GM19455 (cell line): ENCODE data around the gene TAS2R5.
"Not testable (repeated sequence)": the region's sequence is repeated elsewhere in the genome, so short reads cannot be mapped to it uniquely, and the experiment has no call there.

Experiments
- ATAC-seq: cut with Tn5 transposase; IDR thresholded peaks from one replicate; pipeline ENCODE4 v1.9.1; 2021; ENCODE audit not compliant: unreplicated experiment

Gene TAS2R5, protein sequence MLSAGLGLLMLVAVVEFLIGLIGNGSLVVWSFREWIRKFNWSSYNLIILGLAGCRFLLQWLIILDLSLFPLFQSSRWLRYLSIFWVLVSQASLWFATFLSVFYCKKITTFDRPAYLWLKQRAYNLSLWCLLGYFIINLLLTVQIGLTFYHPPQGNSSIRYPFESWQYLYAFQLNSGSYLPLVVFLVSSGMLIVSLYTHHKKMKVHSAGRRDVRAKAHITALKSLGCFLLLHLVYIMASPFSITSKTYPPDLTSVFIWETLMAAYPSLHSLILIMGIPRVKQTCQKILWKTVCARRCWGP

DNA sequence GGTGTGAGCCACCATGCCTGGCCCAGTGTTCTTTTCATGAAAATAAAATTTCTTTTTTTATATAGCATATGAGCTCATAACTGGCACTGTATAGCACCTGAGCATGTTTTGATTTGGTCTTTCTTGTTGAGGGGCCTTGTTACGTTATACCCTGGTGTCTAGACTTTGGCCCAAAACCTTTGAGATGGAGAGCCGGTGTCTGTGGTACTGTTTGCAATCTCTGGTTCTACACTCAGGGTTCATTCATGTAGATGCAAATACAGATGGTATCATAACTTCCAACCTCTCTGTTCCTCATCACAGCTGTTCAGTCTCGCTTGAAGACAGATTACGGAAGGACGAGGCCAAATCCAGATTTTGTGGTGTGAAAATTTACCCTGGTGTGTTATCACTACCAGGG lies at the start of gene TAS2R5:
TSS of gene TAS2R5 (plus strand) at position 301 of the 400 bp plus-strand sequence. CDS start 145 bp downstream, outside the sequence.
- ATAC-seq: no peak

DNA sequence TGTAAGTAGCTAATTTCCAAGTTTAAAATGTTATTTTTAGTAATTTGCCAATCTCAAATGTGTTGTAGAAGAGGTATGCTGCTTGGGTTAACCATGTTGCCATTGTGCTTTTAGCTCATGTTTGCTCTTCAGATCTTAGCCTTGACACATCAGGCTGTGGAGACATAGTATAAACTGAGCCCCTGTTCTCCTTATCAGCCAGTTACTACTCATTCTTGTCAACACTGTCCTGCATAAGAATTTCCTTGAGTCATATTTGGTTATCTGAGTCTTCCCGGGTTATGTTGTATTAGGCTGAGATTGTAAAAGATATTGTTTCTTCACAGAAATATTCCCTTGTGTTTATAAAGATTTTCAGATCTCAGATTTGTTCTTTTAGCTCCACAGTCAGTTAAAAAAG lies 47.8 kb upstream of the TAS2R5 start:
- no peak for ATAC-seq

DNA sequence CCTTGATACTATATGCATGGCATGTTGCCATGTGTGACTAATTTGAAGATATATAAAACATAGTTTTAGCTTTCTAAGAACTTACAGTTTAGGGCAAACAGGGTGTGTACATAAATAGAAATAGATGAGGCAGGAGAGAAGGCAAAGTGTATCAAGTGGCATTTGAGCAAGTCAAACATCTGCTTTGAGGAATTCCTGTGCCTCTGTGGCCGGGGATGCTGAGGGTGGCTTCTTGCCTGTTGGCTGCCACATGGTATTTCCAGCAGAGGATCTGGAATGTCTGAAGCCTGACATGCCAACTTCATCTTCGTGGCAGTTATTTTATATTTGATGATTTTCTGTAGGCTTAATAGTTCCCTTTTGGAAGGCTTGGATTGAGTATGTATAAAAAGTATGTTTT lies 45.9 kb upstream of the TAS2R5 start:
- no peak for ATAC-seq

DNA sequence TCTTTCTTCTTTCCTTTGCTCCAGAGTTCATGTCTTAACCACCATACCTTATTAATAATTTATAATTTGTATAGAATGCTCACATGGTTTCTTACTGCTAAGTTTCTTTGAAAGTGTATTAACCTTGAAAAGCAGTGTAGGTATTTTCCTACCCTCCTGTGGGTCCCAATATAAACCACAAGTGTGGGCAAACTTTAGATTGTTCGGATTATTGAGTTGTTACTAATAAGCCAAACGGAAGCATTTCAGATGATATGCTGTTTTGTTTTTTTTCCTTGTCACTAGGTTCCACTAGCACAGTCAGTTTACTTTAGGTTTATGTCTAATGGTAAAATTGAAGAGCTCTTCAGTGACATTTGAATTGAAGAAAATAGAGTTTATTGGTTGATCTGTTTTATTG lies 41.6 kb upstream of the TAS2R5 start:
- no peak for ATAC-seq

DNA sequence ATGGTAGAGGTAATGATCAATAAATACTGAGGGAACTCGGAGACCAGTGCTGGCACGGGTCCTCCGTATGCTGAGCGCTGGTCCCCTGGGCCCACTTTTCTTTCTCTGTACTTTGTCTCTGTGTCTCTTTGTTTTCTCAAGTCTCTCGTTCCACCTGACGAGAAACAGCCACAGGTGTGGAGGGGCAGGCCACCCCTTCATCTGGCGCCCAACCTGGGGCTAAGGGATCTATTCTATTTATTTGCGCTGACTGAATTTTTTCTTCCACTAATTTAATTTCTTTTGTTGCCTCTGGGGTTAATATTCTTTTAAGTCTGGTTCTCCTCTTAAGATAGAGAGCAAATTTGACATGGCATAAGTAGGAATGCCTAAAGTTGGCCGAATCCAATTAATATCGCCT lies 38.1 kb upstream of the TAS2R5 start:
- ATAC-seq: not testable (repeated sequence)

- ATAC-seq: no peak
Observed at GRCh38 chr7:141752634-141753033, 37.4 kb upstream of the TAS2R5 start.

DNA sequence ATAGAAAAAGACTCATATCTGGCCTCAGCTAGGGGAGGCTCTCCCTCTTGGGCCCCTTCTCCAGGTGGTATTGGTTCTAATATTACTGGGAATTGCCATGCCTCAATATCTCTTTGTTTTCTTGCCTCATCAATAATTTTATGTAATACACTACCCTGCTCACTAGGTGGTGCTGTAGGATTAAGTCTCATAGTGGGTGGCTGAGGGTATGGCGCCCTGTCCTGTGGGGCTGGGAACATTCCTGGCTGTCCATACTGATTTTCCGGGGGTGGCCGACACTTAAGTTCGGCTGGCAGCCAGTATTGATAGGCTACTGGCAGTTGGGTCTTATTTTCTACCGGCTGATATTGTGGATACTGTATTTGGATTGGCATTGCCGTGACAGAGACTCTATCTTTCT lies 35.1 kb upstream of the TAS2R5 start:
- no peak for ATAC-seq

DNA sequence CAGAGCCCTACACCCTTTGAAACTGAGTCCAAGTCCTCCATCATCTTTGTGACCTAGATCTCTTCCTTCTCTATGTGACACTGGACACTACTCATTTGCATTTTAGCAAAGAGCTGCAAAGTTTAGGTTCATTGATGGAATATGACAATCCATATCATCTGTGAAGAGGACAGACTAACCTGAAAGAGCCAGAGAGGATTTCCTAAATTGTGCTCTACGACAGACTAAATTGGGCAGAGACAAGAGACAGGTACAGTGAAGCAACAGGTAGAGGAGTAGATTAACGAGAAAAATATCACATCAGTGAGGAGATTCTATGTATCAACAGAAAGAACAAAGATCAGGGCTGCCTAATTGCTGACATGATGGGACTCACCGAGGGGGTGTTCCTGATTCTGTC lies 26.2 kb upstream of the TAS2R5 start, which contains the start of gene TAS2R3:
TSS of gene TAS2R3 (plus strand) at position 301 of the 400 bp plus-strand sequence. CDS start at position 363, 62 bp downstream.
- no peak for ATAC-seq

DNA sequence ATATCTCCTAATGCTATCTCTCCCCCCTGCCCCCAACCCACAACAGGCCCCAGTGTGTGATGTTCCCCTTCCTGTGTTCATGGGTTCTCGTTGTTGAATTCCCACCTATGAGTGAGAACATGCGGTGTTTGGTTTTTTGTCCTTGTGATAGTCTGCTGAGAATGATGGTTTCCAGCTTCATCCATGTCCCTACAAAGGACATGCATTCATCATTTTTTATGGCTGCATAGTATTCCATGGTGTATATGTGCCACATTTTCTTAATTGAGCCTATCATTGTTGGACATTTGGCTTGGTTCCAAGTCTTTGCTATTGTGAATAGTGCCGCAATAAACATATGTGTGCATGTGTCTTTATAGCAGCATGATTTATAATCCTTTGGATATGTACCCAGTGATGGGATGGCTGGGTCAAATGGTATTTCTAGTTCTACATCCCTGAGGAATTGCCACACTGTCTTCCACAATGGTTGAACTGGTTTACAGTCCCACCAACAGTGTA lies 19.9 kb upstream of the TAS2R5 start:
- not testable (repeated sequence) for ATAC-seq

DNA sequence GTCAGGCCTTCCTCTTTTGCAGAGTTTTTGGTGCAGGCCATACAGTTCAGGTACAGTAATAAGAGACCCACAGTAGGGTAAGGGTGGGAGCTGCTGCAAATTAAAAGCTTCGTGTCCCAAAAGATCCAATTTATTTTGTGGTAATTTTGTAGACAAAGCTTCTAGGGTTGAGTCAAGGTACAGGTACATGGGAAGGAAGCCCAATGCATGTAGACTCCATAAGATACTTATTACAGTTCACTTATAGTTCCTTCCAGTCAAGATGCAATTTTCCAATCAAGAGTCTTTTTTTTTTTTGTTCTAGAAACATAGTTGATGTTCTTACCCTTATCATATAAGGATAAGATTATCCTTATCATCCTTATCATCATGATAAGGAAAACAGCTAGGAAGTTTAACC lies 13.6 kb upstream of the TAS2R5 start, which contains the start of gene TAS2R4:
TSS of gene TAS2R4 (plus strand) at position 301 of the 400 bp plus-strand sequence. CDS start 1,815 bp downstream, outside the sequence.
- no peak for ATAC-seq

DNA sequence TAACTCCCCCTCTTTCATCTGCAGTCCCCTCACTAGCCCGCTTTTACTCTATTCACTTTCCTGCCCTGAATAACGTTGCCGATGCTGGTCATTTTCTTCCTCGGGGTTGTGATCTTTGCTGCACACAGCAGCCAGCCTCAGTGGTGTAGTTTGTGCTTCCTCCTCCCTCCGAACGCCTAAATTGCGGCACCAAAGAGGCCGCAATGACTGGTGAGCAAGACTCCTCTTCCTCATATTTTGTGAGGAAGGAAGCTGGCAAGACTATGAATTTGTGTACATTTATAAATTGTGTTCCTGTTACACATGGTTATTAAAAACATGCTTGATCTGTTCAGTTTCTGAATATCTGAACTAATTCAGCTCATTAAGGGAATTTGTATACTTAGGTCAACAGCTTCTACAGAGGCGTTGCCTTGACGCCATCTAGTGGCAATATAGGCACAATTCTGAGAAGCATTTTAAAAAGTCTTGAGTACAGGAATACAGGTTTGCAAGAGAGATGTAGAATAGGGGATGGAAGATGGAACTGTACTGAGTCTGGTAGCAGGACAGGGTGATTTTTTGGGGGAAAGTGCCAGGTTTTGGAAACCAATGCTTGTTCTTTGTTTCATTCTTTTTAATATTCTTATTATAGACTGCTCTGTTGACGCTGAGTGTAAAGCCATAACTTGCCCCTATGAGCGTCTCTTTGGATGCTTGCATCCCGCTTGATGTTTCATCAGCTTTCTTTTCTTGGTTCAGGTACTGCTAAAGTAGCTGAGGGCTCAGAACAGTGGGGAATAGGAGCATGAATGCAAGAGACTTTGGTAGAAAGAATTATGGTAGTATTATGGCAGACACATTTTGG lies 4.1 kb upstream of the TAS2R5 start:
- ATAC-seq: peak; percentile 84

GRCh38 chr7:141788296-141788695 lies 1.7 kb upstream of the TAS2R5 start:
- no peak for ATAC-seq

DNA sequence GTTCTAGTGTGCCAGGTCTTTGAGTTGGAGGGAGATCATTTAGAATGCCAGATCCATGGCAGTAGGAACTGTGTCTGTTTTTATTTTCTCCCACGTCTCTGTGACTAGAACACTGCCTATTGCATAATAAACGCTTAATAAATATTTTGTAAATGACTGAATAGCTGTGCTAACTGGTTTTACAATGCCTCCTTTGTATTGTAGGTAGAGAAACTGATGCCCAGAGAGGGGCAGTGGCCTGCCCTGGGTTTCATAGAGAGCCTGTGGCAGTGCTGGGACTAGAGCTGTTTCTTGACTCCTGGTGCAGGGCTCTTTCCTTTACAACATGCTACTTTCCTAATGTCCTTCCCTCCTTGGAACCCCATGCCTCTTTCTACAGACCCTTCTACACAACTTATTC lies 2.5 kb downstream of the TAS2R5 start:
- no peak for ATAC-seq

- ATAC-seq: no peak
Observed at GRCh38 chr7:141820067-141820466, 30.1 kb downstream of the TAS2R5 start.

DNA sequence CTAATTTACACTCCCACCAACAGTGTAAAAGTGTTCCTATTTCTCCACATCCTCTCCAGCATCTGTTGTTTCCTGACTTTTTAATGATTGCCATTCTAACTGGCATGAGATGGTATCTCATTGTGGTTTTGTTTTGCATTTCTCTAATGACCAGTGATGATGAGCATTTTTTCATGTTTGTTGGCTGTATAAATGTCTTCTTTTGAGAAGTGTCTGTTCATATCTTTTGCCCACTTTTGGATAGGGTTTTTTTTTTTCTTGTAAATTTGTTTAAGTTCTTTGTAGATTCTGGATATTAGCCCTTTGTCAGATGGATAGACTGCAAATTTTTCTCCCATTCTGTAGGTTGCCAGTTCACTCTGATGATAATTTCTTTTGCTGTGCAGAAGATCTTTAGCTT lies 32.4 kb downstream of the TAS2R5 start:
- not testable (repeated sequence) for ATAC-seq

DNA sequence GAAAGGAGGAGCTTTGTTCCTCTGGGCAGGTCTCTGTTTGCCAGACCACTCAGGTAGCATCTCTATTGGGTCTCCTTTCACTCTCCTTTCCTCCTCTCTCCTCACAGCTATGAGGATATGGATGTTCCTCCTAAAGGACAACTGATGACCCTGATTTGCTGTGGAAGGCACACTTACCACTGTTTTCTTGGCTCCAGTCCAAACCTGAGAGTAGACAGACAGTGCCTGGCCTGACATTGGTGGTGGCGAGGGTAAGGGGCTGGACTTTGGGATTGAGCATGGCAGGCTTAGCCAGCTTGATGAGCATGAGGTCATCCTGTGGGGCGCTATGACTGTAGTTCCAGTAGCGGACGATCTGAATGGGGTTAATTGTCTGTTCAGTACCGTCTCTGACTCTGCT lies 47.7 kb downstream of the TAS2R5 start:
- ATAC-seq: no peak

GRCh38 chr7:141838581-141838980 lies 48.6 kb downstream of the TAS2R5 start:
- no peak for ATAC-seq

DNA sequence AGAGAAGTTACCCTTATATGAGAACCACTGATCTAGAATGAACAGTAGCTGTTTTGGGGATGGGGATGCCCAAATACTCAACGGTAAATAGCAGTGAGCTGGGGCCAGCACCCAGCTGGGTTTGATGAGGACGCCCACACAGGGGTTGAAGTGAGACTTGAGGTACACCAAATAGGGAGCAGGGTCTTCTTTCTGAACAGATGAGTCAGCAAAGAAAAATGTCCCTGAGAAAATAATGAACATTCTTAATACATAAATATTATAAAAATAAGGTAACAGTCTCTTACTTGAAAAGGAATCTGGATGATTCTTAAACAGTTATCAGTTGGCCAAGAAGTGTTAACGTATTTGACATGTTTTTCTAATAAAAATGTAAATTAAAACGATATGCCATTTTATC lies 49.2 kb downstream of the TAS2R5 start:
- ATAC-seq: no peak

- no peak for ATAC-seq
Observed at GRCh38 chr7:141840708-141841107, 50.7 kb downstream of the TAS2R5 start.
